HG03354 (cell line): ENCODE measurements around the gene C1QL3.

Experiments used
- ATAC-seq: cut with Tn5 transposase; IDR thresholded peaks from one replicate; pipeline ENCODE4 v1.9.1; 2021; ENCODE audit warnings: mild to moderate bottlenecking; ENCODE audit not compliant: unreplicated experiment, poor library complexity, severe bottlenecking

C1QL3 gene

DNA sequence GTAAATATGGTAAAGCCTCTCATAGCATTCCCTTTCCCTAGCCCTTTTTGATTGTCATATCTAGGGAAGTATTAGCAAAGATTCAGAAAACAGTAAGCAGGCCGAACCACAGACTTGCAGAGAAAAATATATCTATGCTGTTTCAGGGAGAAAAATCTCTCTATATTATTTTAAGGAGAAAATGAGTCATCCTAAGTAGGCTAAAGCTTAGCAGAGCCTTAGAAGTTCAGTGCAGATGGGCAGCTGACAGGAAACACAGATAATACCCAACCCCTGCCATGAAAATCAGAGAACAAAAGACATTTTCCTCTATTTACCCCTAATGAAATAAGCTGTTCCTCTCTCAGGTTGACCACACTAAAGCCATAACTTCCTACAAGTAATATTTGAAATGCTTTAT is 16.5 kb downstream of the C1QL3 start:
- ATAC-seq = no peak

- ATAC-seq = no peak
Measured at GRCh38 chr10:16497911-16498310, 23.8 kb downstream of the C1QL3 start.

- ATAC-seq = no peak
Measured at GRCh38 chr10:16493884-16494536, 27.7 kb downstream of the C1QL3 start.

DNA sequence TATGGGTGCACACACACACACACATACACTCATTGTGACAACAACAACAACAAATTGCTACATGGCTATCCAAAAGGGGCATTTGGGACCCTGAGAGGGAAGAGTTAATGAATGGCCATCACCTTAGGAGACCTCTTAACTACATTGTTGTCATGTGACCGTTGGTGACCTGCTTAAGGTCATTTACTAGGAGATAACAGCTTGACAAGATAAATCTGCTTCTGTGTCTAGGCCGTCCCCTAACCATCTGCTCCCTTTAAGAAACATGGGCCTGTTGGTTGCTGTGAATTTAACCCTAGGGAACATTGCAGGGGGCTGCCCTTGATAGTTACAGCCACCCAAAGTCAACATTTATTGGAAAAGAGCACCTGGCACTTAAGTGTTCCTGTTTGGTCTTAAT is 29.7 kb downstream of the C1QL3 start:
- no peak for ATAC-seq

DNA sequence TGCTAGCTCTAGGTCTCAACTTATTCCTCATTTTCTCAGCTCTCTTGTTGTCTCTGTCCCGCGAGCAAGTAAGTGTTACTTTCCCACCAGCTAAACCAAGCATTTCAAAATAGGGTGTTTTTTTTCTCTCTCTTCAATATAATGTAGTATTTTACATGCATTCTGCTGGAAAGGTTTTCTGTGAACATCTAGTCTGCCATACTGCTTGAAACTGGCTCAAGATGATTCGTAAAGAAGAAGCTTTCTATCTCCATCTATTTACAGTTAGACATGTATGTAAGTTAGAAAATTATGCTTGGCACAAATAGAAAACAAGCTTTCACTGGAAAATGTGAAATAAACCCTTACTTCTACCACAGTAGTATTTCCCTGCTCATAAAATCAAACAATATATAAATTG is 31.2 kb downstream of the C1QL3 start:
- ATAC-seq = no peak

DNA sequence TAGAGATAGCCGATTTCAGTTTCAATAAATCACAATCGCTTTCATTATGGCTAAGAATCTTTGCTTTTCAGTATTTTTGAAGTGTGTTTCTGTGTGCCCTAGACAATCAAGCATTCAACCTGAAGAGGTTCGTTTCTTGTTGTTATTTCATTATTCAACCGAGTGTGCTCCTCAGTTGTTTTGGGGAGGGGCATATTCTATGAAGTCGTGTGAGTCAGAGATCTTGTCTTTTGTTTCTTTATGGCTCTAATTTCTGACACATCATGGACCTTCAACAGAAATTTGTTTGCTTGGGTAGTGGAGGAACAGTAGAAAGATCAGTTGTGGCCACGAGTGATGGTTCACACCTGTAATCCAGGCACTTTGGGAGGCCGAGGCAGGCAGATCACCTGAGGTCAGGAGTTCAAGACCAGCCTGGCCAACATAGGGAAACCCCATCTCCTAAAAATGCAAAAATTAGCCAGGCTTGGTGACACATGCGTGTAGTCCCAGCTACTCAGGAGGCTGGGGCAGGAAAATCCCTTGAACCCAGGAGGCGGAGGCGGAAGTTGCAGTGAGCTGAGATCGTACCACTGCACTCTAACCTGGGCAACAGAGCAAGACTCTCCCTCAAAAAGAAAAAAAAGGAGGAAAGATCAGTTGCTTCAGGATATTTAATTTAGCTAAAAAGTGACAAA is 38.3 kb downstream of the C1QL3 start:
- ATAC-seq = no peak

DNA sequence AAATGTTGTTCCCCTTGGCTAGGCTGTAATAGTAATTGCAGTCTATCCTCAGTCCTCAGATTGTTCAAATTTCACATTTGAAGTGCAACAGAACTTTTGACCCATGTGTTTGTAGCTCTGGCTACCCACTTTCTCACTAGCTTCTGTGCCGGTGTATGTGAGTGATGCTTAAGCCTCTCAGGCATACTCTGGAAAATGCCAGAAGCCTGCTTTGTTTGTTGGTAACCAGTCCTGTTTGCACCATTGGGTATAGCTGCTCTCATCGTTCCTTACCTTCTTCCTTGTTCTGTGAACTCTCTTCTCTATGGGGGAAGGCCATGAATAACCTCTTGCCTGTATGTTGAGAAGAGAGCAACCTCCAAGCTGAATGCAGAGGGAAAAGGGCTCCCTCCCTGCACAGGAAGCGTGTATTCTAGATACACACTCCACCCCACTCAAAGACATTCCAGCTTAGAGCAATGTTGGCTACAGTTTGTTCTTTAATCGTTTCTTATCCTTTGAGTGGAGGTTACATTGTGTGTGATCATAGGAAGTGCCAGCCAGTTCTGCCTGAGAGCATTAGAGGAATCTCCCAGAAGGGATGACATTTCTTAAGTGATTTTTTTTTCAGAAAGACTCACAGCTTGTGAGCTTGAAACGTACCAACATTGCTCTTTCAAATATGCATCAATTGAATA is 40.5 kb downstream of the C1QL3 start:
- ATAC-seq = no peak

GRCh38 chr10:16478801-16479200 is 42.9 kb downstream of the C1QL3 start:
- no peak for ATAC-seq

GRCh38 chr10:16477757-16478156 is 43.9 kb downstream of the C1QL3 start:
- ATAC-seq = no peak

DNA sequence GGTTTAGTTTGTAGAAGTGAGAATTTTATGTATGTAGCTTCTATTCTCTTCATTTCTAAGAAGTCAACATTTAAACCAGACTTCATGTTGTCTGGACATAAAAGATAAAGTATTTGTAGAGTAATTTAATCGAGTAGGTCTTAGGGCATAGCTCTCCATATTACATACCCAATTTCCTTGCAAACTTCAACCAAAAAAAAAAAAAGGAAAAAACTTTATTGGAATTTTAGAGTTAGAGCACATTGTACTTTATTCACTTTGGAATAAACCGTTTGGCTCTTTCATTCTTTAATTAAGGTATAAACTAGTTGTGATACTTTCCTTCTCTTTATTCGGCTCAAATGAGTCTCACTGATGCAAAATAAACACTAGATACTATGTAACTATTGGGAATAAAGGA is 48.9 kb downstream of the C1QL3 start:
- ATAC-seq = no peak

GRCh38 chr10:16470747-16471146 is 50.9 kb downstream of the C1QL3 start:
- ATAC-seq = no peak

GRCh38 chr10:16466001-16466400 is 55.7 kb downstream of the C1QL3 start:
- no peak for ATAC-seq
